Nucleus accumbens (tissue), 56 donors: Measurements from ENCODE around the gene FGD6.
A peak's percentile ranks its signal among the peaks of the same experiment; 100 is the strongest.
"Not testable (repeated sequence)": the region's sequence is repeated elsewhere in the genome, so short reads cannot be mapped to it uniquely, and the experiment has no call there.

Experiments used
- DNase-seq, 56 donors: peaks; one replicate each; lab custom pipeline; 2025; lab: John Stamatoyannopoulos, UW

The FGD6 gene

GRCh38 chr12:95134085-95134484, 83.2 kb downstream of the FGD6 start:
- DNase-seq = no peak

- DNase-seq = no peak
These were observed 85.5 kb downstream of the FGD6 start for GRCh38 chr12:95131589-95132340.

DNA sequence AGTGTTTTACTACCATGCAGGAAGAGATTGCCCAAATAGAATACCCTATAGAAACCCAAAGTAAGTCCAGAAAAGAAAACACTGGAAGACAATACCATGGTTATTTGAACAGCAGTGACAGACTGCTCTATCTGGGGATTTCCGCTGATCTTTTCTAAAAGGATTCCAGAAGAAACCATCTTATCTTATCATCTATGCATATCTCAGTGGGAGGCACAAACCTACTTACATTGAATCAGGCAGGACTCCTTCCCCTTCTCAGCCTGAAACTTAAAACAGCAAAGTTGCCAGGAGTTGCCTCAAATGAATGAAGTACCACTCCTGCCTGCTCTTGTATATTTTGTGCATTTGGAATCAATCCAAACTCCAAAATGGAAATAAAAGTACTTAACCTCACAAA, 87.2 kb downstream of the FGD6 start:
- DNase-seq = no peak

GRCh38 chr12:95129115-95129514, 88.2 kb downstream of the FGD6 start:
- DNase-seq = no peak

GRCh38 chr12:95126736-95127135, 90.5 kb downstream of the FGD6 start:
- no peak for DNase-seq

- DNase-seq = no peak
These were observed 91.2 kb downstream of the FGD6 start for GRCh38 chr12:95126076-95126475.

DNA sequence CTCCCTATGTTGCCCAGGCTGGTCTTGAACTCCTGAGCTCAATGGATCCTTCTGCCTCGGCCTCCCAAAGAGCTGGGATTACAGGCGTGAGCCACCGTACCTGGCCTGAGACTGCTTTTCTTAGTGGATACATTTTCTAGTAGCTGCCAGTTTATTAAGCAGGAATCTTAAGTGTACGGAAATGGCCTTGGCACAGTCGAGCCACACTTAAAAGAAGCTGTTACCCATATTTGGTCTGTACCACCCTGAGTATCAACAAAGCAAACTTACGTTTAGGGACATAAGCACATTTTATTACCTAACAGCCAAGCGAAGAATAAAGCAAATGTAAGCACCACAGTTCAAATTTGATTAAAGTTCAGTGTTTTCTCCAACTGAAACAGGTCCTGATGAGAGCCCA, 93.2 kb downstream of the FGD6 start:
- DNase-seq = no peak

DNA sequence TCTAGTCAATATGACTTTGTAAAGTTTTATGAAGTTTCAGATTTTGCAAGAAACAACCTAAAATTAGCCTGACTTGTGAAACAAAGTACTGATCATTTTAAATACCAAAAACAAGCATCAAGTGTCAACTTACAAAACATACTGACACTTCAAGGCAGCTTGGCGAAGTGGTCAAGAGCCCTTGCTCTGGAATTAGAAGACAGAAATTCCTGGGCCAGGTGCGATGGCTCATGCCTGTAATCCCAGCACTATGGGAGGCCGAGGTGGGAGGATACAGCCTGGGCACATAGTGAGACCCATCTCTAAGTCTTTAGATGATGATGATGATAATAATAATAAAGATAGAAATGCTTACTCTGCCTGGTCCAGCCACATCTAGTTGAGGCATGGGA, 98.5 kb downstream of the FGD6 start:
- DNase-seq = no peak

DNA sequence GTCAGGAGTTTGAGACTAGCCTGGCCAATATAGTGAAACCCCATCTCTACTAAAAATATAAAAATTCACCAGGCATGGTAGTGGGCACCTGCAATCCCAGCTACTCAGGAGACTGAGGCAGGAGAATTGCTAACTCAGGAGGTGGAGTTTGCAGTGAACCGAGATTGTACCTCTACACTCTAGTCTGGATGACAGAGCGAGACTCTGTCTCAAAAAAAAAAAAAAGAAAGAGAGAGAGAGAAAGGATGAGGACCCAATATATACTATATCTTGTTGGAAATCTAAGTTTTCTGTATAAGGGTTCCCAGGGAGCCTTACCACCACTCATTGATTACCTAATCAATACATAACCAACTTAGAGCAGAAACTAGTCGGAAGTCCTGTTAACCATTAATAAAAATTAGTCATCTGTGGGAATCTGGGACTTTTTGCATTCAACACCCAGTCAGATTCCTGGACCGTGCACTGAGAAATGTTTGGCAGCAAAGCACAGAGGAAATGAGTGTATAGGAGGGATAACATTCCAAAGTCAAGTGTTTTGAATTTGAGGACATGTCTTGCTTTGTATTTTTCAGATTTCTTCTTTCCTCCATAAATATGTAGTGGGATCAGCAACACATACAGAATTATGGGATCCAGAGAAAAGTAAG, 99.0 kb downstream of the FGD6 start:
- DNase-seq = no peak

DNA sequence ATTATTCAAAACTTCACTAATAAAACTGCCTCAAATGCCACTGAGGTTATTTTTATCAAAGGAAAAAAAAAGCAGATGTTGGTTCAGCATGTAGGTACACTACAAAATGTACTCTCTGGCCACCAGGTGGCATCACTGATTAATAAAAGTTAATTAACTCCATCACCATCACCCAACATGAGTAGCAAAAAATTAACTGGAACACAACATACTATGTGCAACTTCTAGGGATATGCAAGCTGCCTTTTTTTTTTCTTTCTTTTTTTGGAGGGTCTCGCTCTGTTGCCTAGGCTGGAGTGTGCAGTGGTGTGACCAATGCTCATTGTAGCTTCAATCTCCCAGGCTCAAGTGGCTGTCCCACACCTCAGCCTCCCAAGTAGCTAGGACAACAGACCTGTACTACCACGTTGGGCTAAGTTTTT, 100.1 kb downstream of the FGD6 start:
- peak in 34 of 56 donors; percentile 1 to 78 (median 11) for DNase-seq

DNA sequence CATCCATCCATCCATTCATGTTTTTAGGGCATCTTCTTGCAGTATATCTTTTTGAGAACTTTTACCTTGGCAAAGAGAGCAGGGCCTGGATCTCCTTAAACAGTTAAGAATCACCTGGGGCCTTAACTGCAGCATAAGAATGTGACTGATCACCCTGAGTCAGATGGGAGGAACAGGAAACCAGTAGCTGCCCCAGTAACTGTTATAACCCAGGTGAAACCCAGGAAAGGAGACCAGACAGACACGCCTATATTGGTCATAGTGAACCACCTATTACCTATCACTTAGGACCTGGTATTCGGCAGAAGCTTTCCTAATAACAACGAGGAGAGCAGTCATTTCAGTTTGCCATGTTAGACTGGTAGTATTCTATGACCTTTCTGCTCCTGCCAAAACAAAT, 100.5 kb downstream of the FGD6 start:
- DNase-seq = no peak

DNA sequence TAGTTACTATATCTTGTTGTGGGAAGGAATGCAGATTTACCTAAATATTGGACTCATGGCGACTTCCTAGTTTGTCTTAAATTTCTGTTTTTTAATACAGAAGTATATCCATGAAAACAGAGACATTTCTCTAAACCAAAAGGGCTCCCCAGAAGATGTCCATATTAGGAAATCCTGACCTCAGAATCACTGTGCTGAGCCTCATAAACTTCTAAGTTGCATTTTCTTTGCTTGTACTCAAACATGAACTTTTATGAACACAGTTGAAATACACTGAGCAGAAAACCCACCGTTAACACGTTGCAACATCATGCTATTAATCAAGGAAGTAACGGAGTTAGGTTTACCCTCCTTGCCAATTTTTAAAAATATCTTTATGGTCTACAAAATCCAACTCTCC, 100.9 kb downstream of the FGD6 start:
- no peak for DNase-seq

DNA sequence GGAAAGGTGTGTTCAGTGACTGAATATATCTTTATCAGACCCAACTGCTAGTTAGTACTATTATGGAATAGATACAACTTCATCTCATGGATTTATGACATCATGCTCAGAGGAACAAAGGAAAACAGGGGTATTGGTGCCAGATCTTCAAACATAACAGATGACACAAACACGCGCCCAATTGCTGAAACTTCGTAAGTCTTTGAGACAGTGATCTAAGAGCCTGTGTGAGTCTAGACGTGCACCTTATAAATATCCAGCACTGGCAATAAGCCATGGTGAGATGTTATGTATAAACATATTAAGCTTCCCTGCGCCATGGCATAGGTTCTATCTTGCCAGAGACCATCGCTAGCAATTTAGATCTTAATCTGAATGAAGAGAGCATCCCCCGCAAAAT, 101.6 kb downstream of the FGD6 start:
- no peak for DNase-seq

DNA sequence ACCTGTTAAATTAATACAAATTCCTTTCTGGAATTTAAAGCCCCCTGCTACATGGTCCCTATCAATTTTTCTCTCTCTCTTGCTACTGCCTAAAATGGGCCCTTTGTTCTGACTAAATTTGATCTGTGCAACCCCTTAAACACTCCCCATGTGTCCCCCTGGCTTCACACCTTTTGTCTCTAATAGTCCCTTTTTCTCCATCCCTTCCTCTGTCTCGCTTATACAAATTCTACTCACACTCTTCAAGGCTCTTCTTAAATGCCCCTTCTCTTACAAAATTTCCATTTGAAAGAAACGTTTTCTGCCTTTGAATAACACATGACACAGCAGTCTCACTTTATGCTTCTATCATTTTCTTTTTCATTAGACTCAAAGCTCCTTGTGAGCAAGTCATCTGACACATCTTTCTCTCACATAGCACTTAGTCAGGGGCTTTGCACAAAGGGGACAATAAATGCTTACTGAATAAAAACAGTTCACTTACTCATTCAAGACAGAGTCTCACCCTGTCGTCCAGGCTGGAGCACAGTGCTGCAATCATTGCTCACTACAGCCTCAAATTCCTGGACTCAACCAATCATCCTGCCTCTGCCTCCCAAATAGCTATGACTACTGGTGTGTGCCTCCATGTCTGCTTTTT, 102.4 kb downstream of the FGD6 start:
- peak in 2 of 56 donors; percentile 3 to 8 for DNase-seq

DNA sequence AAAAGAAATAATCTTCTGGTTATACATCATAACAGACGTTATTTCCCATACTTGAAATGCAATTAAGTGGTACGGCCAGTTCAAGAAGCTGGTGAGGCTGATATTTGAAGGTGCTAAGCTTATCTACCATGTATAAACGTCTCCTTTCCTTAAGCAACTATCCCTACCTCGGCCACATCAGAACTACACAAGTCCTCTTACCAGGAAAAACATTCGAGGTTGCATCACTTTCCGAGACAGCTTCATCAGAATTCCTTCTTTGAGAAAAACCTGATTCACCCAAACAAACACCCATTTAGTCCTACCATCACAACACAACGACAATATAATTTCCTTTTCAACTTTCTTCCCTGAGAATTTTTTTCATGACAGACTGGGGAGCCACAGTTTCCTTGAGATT, 109.9 kb downstream of the FGD6 start:
- DNase-seq = no peak

DNA sequence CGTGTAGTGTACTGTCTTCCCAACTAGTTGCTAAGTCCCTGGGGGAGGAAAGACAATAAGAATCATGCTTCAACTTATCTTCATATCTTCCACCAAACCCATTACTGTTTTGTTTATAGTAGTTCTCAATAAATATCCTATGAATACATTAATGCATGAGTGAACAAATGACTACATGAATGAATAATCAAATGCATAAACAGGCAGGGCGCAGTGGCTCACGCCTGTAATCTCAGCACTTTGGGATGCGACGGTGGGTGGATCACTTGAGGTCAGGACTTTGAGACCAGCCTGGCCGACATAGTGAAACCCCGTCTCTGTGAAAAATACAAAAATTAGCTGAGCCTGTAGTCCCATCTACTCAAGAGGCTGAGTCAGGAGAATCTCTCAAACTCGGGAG, 111.7 kb downstream of the FGD6 start:
- no peak for DNase-seq

GRCh38 chr12:95104919-95105452, 112.3 kb downstream of the FGD6 start:
- no peak for DNase-seq

- DNase-seq = no peak
These were observed 114.2 kb downstream of the FGD6 start for GRCh38 chr12:95102916-95103671.

- DNase-seq = not testable (repeated sequence)
These were observed 115.3 kb downstream of the FGD6 start for GRCh38 chr12:95101957-95102356.

DNA sequence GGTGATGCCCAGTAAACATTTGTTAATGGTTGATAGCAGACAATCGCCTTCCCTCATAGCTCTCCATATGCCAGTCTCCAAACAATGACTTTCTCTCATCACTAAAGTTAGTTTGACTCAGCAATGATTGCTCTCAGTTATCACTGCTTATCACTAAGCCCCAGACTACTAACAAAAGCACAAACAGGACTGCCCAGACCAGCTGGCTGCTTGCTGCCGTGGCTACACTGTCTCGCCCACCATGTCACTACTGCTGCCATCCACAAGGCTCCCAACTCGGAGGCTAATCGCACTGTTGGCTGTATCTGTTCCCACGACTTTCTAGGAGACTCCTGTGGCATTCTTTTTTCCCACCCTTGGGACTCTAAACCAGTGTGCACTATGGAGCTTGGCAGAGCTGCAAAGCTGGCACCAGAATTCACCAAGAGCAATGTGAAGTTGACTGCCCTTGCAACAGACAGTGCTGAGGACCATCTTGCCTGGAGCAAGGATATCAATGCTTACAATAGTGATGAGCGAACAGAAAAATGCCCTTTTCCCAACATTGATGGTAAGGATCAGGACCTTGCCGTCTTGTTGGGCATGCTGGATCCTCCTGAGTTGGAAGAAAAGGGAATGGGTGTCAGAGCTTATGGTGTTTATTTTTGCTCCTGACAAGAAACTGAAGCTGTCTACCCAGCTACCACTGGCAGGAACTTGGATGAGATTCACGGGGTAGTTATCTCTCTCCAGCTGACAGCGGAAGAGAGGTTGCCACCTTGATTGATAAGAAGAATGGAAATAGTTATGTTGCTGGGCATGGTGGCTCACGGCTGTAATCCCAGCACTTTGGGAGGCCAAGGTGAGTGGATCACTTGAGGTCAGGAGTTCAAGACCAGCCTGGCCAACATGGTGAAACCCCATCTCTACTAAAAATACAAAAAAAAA, 116.7 kb downstream of the FGD6 start:
- DNase-seq = no peak
